ENCODE measurements around the gene AATK.

AATK gene

DNA sequence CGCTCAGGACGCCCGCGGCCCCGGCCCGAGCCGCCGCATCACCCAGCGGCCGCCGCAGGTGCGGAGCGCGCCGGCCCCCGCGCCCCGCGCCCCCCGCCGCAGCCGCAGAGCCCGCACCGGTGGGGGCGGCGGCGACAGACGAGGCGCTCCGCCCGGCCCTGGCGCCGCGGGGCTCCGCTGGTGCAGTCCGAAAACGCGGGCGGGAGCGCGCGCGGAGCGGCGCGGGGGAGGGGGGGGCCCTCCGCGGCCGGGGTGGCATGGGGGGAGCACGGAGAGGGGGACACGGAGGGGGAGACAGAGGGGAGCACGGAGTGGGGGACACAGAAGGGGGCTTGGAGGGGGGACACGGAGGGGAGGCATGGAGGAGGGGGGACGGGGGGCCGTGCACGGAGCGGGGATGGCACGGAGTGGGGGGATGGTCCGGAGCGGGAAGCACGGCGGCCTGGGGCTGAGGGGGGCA, at the start of gene AATK:
Gene AATK, minus strand, starts transcription at position 189 of the 460 bp plus-strand sequence. CDS start 229 bp downstream, outside the sequence.
- peak within 1 kb of the TSS; percentile 17 for H3K4me3 ChIP-seq (ENCODE audit: low read depth, low read length)

GRCh38 chr17:81213978-81214377, 48.0 kb upstream of the AATK start:
- no peak overlapping the region for H3K4me3 ChIP-seq (ENCODE audit: low read depth, low read length)

DNA sequence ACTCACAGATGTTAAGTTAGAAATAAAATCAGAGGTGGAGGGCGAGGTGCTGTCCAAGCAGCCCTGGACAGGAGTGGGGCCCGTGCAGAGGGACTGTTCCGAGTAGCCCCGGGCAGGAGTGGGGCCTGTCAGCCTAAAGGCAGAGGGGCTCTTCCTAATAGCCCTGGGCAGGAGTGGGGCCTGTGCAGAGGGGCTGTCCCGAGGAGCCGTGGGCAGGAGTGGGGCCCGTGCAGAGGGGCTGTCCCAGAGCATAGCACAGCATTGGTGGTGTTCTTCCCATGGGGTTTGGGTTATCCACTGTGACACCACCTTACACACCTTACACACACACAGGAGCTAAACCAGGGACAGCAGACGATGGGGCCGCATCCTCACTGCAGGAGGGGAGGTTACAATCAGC, 46.3 kb upstream of the AATK start:
- H3K4me3 ChIP-seq (ENCODE audit: low read depth, low read length), result no peak overlapping the region

- no peak overlapping the region for H3K4me3 ChIP-seq (ENCODE audit: low read depth, low read length)
Measured at GRCh38 chr17:81210868-81211267, 44.8 kb upstream of the AATK start.

DNA sequence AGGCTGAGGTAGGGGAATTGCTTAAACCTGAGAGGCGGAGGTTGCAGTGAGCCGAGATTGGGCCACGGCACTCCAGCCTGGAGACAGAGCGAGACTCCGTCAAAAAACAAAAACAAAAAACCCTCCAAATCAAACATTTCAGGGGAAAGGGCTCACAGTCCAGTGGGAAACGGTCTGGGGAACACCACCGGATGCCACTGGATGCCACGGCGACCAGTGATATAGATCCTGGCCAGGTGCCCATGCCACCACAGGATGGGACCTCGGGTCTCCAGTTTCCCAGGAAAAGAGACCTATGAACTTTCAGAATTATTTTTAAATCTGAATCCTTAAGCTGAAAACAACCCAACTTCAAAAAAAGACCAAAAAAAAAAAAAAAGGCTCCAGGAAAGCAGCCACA, 44.4 kb upstream of the AATK start:
- no peak overlapping the region for H3K4me3 ChIP-seq (ENCODE audit: low read depth, low read length)

DNA sequence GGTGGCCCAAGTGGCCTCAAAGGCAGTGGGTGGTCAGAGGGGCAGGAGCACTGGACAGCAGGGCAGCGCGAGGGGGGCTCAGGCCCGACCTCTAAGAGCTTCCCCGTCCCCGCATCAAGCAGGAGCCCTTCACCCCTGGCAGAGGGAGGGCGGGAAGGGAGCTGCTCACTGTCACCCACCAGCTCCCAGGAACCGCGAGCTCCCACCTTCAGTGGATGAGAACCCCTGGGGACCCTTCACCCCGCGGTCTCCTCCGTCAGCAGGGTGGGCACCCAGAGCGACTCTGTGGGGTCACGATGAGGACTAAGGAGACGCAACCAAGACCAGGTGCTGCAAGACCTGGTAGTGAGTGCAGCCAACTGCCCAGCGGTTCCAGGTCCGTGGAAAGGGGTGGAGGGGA, 43.1 kb upstream of the AATK start:
- H3K4me3 ChIP-seq (ENCODE audit: low read depth, low read length), result no peak overlapping the region

DNA sequence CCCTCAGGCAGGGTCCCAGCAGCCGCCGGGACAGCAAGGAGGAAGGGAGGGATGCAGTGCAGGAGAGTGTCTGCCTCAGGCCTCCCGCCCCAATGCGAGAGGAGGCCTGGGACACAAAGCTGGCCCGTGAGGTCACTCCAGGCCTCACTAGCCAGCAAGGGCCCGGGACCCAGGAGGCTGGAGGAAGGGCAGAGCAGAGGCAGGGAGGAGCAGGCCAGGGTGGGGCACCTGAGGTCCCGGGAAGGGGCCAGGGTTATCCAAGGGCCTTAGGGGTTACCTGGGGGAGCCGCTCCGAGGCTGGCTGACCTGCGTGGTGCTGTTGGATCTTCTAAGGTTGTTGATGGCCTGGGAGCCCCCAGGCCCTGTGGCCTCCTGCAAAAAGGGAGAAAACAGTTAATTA, 42.6 kb upstream of the AATK start:
- H3K4me3 ChIP-seq (ENCODE audit: low read depth, low read length), result no peak overlapping the region

DNA sequence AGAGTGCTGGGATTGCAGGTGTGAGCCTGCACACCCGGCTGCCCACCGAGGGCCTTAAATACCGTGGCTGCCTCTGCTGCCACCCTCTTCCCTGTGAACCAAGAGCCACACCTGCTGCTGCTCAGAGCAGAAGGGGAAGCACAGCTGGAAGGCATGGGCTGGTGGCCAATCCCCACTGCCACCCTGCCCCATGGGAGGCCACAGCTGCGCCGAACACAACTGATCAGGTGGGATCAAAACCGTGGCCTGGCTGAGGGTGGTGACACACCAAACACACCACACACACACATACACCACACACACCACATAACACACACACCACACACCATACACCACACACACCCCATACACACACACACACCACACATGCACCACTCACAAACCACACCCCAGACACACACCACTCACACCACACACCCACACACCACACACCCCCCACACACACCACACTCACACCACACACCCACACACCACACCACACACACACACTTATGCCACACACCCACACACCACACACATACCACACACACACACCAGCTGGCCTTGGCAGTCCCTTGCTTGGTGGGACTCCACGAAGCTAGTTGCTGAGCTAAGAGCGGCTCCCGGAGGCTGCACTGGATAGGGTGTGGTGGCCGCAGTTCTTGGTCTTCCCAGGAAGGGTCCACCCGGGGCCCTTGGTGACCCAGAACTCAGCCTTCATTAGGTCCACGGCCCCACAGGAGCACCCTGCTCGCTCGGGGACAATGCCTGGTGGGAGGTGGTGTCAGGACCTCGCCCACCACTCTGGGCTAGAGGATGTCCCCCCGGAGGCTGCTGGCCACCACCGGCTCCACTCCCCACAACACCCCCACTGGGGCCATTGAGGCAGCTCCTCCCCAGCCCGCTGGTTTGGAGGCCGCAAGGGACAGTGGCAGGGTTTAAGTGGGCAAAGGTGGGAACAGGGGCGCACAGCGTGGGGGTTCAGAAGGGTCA, 41.9 kb upstream of the AATK start:
- no peak overlapping the region for H3K4me3 ChIP-seq (ENCODE audit: low read depth, low read length)

DNA sequence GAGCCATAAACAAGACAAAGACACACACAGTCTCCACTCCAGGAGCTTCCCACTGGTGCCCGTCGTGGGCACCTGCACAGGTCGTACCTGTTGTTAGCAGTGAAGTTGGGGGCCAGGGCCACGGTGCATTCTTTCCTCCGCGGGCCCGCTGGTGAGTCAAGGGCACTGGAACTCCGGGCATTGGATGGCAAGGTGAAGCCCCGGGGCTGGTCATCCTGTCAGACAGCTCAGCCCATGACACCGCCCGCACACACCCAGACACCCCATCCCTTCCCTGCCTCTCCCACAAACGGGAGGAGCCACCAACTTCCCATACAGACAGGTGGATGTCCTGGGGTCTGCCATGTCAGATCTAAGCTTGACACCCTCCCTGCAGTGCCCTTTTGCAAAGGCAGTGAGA, 40.6 kb upstream of the AATK start:
- no peak overlapping the region for H3K4me3 ChIP-seq (ENCODE audit: low read depth, low read length)

- H3K4me3 ChIP-seq (ENCODE audit: low read depth, low read length), result no peak overlapping the region
Measured at GRCh38 chr17:81206166-81206565, 40.1 kb upstream of the AATK start.

DNA sequence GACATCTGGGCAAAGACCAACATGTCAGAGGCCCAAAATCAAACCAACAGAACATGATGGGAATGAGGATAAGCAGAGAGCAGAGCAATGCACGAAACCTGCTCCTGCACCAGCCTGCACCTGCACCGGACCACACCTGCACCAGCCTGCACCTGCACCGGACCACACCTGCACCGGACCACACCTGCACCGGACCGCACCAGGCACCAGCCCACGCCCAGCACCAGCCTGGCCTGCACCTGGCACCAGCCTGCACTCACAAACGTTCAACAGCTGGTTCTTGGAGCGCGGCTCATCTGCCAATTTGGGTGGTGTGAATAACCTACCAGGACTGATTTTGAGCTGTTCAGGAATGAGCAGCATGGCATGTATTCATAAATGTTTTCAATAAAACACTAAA, 38.6 kb upstream of the AATK start:
- H3K4me3 ChIP-seq (ENCODE audit: low read depth, low read length), result no peak overlapping the region

GRCh38 chr17:81203136-81203535, 37.1 kb upstream of the AATK start:
- no peak overlapping the region for H3K4me3 ChIP-seq (ENCODE audit: low read depth, low read length)

DNA sequence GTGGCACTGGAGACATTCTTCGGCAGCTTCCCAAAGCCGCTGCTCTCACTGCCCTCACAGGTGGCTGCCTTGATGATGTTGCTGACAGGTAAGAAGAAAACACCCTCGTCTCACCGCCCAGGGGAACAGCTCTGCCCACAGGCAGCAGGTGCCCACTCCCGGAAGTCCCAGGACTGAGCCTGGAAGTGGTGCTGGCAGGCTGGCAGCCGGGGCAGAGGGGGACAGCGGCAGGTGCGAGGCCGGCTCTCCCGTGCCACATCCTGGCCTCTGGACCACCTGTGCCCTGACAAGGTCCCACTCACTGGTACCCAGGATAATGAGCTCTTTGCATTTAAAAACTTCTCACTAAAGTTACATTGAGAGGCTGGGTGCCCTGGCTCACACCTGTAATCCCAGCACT, 36.3 kb upstream of the AATK start:
- no peak overlapping the region for H3K4me3 ChIP-seq (ENCODE audit: low read depth, low read length)

- H3K4me3 ChIP-seq (ENCODE audit: low read depth, low read length), result no peak overlapping the region
Measured at GRCh38 chr17:81200695-81201580, 34.9 kb upstream of the AATK start.

GRCh38 chr17:81200201-81200600, 34.2 kb upstream of the AATK start:
- H3K4me3 ChIP-seq (ENCODE audit: low read depth, low read length), result no peak overlapping the region

GRCh38 chr17:81199482-81199830, 33.4 kb upstream of the AATK start:
- no peak overlapping the region for H3K4me3 ChIP-seq (ENCODE audit: low read depth, low read length)

- no peak overlapping the region for H3K4me3 ChIP-seq (ENCODE audit: low read depth, low read length)
Measured at GRCh38 chr17:81198826-81199481, 32.9 kb upstream of the AATK start.

- H3K4me3 ChIP-seq (ENCODE audit: low read depth, low read length), result no peak overlapping the region
Measured at GRCh38 chr17:81197831-81198490, 31.9 kb upstream of the AATK start.

DNA sequence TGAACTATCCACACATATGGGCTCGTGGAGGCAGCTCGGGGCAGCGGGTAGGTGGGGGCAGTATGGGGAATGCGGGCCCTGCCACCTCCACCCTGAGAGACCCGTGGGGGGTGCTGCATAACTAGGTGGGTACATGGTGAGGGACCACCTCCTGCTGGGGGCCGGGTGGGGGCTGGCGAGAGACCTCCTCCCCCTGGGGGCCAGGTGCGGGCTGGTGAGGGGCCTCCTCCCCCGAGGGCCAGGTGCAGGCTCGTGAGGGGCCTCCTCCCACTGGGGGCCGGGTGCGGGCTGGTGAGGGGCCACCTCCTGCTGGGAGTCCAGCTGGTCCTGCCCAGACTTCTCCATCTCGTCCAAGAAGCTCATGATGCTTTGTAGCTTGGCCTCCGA, 31.4 kb upstream of the AATK start:
- H3K4me3 ChIP-seq (ENCODE audit: low read depth, low read length), result no peak overlapping the region

- H3K4me3 ChIP-seq (ENCODE audit: low read depth, low read length), result no peak overlapping the region
Measured at GRCh38 chr17:81196505-81197408, 30.7 kb upstream of the AATK start.
